GM10248 (cell line): Measurements from ENCODE around the gene CD3G.
"Not testable (repeated sequence)": the region's sequence is repeated elsewhere in the genome, so short reads cannot be mapped to it uniquely, and the experiment has no call there.

ENCODE experiments used
- CTCF ChIA-PET: fragments of 300-600 bp; sonication (Branson Sonifier 250); formaldehyde crosslinking; extraction: SDS; loops from one replicate; lab custom pipeline; 2021; ENCODE audit warnings: antibody characterized with exemption; lab: Yijun Ruan, JAX
- POLR2A ChIA-PET: fragments of 350-650 bp; sonication (Branson Sonifier 250); formaldehyde crosslinking; extraction: SDS; loops from one replicate; lab custom pipeline; 2020; ENCODE audit warnings: antibody characterized with exemption; lab: Yijun Ruan, JAX
- DNase-seq: peaks from one replicate; pipeline ENCODE4 v3.0.0; 2012; ENCODE audit errors: extremely low spot score
- CTCF ChIP-seq: IDR thresholded peaks from 2 replicates; pipeline ENCODE4 v1.5.1; 2012; ENCODE audit warnings: mild to moderate bottlenecking, low read depth; ENCODE audit errors: extremely low read depth, missing control alignments, control extremely low read depth

The CD3G gene

DNA sequence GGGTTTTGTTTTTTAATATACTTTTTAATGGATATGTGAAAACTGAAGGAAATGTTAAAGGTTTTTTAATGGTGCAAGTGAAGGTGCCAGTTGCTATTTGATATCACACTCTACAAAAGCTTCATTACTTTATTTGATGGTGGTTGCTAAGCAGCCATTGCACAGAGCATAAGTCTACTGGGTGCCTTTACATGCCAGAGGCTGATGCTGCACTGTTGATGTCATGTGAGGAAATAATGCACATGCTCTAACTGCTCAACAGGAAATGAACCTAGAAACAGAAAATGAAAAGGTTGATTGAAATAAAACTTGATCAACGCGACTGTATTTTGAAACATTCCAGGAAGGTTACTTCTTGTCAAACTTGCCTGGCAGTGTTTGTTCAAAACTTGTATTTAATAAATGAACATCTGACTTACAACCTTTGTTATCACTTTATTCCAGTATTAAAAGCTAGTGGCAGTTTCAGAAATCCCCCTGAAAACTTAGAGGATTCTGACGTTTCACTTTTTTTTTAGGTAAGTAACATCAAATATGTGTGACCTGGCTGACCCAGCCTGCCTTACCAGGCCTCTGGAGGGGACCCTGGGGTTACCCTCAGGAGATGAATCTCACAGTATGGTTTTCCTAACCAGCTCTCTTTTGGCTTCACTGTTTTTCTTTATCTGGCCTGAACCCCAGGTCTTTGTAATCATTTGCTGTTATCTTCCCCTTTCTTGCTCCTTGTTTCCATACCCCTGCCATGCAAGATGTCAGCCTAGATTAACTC is 54.8 kb downstream of the CD3G start:
- no peak for TF ChIP-seq CTCF
- no peak for DNase-seq
- CTCF ChIA-PET: interaction anchor here (0.7 to 5.7 kb wide), 4 partner anchors 14 to 37 kb away, joined by 3 to 30 read pairs (median 6); partner anchors contain the start of gene KMT2A
- POLR2A ChIA-PET: no interaction called here

DNA sequence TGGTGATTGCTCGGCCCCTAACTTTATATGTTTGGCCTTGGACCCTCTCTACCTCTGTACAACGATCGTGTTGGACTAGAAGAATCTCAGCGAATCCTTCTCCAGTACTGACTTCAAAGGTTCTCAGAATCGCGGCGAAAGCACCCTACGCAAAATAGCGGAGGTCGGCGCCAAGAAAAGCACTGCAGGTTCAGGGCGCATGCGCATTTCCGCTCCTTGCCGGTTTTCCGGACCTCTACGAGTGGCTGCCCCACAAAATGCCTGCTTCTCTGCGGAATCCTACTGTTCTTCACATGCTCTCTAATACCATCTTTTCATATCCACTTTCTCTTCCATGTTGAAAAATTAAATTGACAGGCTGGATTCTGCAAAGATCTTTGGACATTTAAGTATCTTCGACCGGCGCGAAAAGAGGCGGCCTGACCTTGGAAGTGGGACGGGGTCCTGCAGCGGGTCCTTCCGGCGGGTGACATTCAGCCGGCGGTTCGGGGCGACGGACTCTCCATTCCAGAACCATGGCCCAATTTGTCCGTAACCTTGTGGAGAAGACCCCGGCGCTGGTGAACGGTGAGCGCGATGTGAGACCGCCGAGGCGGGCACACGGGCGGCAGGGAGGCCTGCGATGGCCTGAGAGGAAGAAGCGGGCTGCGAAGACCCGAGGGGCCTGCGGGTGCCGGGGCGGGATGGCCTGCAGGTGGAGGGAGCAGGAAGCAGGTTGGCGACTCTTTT is 57.2 kb downstream of the CD3G start, which contains the start of gene ATP5MG:
TSS of gene ATP5MG (plus strand) at position 456 of the 729 bp plus-strand sequence. CDS start at position 516, 60 bp downstream.
- no peak for TF ChIP-seq CTCF
- CTCF ChIA-PET: interaction anchor here (0.8 to 1.1 kb wide), 2 partner anchors 24 to 38 kb away, joined by 3 read pairs; no protein-coding TSS in a partner anchor
- POLR2A ChIA-PET: interaction anchor here (0.5 kb wide), 1 partner anchor 9 kb away, joined by 3 read pairs; no protein-coding TSS in a partner anchor
- DNase-seq: peak; percentile 91

DNA sequence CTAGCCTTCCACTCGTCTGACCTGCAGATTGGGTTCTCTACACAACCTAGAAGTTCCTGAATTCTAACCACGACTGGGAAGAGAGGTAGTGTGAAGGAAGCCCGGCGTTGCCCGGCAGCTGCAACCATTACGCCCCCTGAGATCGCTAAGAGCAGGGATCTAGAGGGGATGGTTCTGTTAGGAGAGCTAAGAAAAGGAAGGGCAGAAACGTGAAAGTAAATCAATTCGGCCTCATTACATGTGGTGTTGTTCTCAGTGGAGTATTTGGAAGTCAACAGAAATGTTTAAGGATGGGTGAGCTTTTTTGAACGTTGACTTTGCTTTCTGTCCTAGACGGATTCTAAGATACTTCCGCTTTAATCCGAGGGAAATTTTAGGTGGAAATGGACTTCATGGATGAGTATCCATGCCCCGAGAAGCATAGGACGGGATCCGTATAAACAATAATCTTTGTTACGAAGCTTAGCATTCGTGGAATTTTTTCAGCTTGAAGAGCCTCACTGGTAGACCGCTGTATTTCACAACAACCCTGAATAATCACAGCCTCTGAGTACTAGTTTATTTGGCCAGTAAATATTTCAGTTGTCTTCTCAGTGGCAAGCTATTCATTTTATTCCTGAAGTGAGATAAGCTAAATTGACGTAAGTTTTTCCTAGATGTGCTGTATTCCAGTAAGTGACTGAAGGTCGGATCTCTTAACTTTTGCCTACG is 57.9 kb downstream of the CD3G start:
- no peak for DNase-seq
- no peak for TF ChIP-seq CTCF
- ChIA-PET POLR2A (interaction anchor here (0.5 to 0.7 kb wide), 3 partner anchors 8 to 51 kb away, joined by 3 to 5 read pairs (median 3); no protein-coding TSS in a partner anchor), CTCF (interaction anchor here (0.8 to 1.6 kb wide), 3 partner anchors 25 to 86 kb away, joined by 3 to 6 read pairs (median 3); no protein-coding TSS in a partner anchor)

GRCh38 chr11:118402594-118402993 is 58.5 kb downstream of the CD3G start:
- POLR2A ChIA-PET: interaction anchor here (0.7 kb wide), 1 partner anchor 28 kb away, joined by 5 read pairs; no protein-coding TSS in a partner anchor

More at GRCh38 chr11:118402594-118402993, 58.5 kb downstream of the CD3G start:
- not testable (repeated sequence) for DNase-seq
- CTCF ChIA-PET: interaction anchor here (1.1 to 1.6 kb wide), 2 partner anchors 26 to 86 kb away, joined by 3 to 6 read pairs; no protein-coding TSS in a partner anchor
